Endothelial cell of umbilical vein (primary cell): ENCODE measurements around the gene SAMD4A. TPM values are rescaled to one million over a fixed set of nuclear protein-coding genes. Genes with fewer than 3 reads are reported as not detected.

Experiments
- BruUV-seq: library from RNA; stranded (reverse); fragments of 400-500 nt; replicated peaks from 2 replicates; lab custom pipeline; 2021; lab: Mats Ljungman, UMichigan
- CTCF ChIA-PET: fragments of 300-600, 350-600 bp; sonication (Branson Sonifier 250); formaldehyde crosslinking; loops from one replicate; lab custom pipeline; 2021; ENCODE audit warnings: antibody characterized with exemption, inconsistent platforms; lab: Charles Lee
- POLR2A ChIA-PET: fragments of 300-600, 350-600 bp; sonication (Branson Sonifier 250); formaldehyde crosslinking; loops from one replicate; lab custom pipeline; 2021; ENCODE audit warnings: antibody characterized with exemption, inconsistent platforms; lab: Charles Lee
- DNase-seq: peaks from one replicate; pipeline ENCODE4 v3.0.0-alpha.2; 2011; ENCODE audit warnings: low read depth, low spot score
- FAIRE-seq: peaks from 2 replicates; lab custom pipeline; 2011; peaks lifted over from hg19 to GRCh38; lab: Jason Lieb, UNC
- H2AFZ ChIP-seq: 2 replicates; pipeline ENCODE4 v1.6.0; 2012; ENCODE audit warnings: low read depth, low read length, control low read depth, inconsistent platforms
- H3K27ac ChIP-seq: 2 replicates; pipeline ENCODE4 v1.5.1; 2011; ENCODE audit warnings: low read depth, mild to moderate bottlenecking, control low read depth, low read length, moderate library complexity; ENCODE audit not compliant: insufficient read depth
- H3K27me3 ChIP-seq, 2 experiments: 2 replicates each; pipeline versions ENCODE4 v1.6.0 to v1.6.1; 2011; ENCODE audit warnings: low read length in 2 of 2, mixed read lengths in 1 of 2; ENCODE audit not compliant: control insufficient read depth in 2 of 2, insufficient read depth in 2 of 2
- H3K36me3 ChIP-seq, 2 experiments: 2 replicates in 1 of 2; 3 replicates in 1 of 2; pipeline ENCODE4 v1.5.1; 2011; ENCODE audit warnings: low read length in 2 of 2, mild to moderate bottlenecking in 1 of 2, moderate library complexity in 1 of 2; ENCODE audit not compliant: control insufficient read depth in 2 of 2, insufficient read depth in 2 of 2; ENCODE audit errors: extremely low read depth in 1 of 2
- H3K4me1 ChIP-seq: 3 replicates; pipeline ENCODE4 v1.5.1; 2011; ENCODE audit warnings: mild to moderate bottlenecking, low read length; ENCODE audit not compliant: control insufficient read depth, insufficient read depth; ENCODE audit errors: extremely low read depth
- H3K4me2 ChIP-seq: 2 replicates; pipeline ENCODE4 v1.6.1; 2011; ENCODE audit warnings: low read length, control low read depth, mixed read lengths; ENCODE audit not compliant: insufficient read depth
- H3K4me3 ChIP-seq, 3 experiments: fragments of 200-600 bp in 1 of 3; sonication (generic), shearing (Covaris generic) in 1 of 3; replicated peaks in 1 of 3; 2 replicates each; pipeline ENCODE4 v1.5.1; 2011 to 2016; ENCODE audit warnings: control low read depth in 3 of 3, low read length in 3 of 3, mild to moderate bottlenecking in 2 of 3, inconsistent platforms in 1 of 3, low read depth in 1 of 3, moderate library complexity in 1 of 3; ENCODE audit not compliant: insufficient read depth in 1 of 3
- H3K79me2 ChIP-seq: 2 replicates; pipeline ENCODE4 v1.6.0; 2012; ENCODE audit warnings: low read length, inconsistent platforms; ENCODE audit not compliant: control insufficient read depth, insufficient read depth
- H3K9ac ChIP-seq: replicated peaks from 2 replicates; pipeline ENCODE3; 2011; ENCODE audit warnings: low read length, control low read depth; ENCODE audit not compliant: insufficient read depth; ENCODE audit errors: extremely low read depth
- H3K9me1 ChIP-seq: replicated peaks from 3 replicates; pipeline ENCODE4 v1.6.0; 2011; ENCODE audit warnings: mild to moderate bottlenecking, low read length; ENCODE audit not compliant: control insufficient read depth, insufficient read depth; ENCODE audit errors: extremely low read depth
- H3K9me3 ChIP-seq: replicated peaks from 2 replicates; pipeline ENCODE4 v1.5.1; 2012; ENCODE audit warnings: low read length, inconsistent platforms; ENCODE audit not compliant: control insufficient read depth, insufficient read depth
- H4K20me1 ChIP-seq: replicated peaks from 2 replicates; pipeline ENCODE3; 2011; ENCODE audit warnings: mild to moderate bottlenecking, low read length; ENCODE audit not compliant: control insufficient read depth, insufficient read depth; ENCODE audit errors: extremely low read depth
- CTCF ChIP-seq, 2 donors: IDR thresholded peaks; 1 replicate in 1 of 2; 2 replicates in 1 of 2; pipeline ENCODE4 v1.5.1; 2011; ENCODE audit warnings: low read length in 2 of 2, mild to moderate bottlenecking in 2 of 2, moderate library complexity in 2 of 2, control low read depth in 1 of 2, inconsistent platforms in 1 of 2, low read depth in 1 of 2; ENCODE audit not compliant: insufficient read depth in 1 of 2; ENCODE audit errors: extremely low read depth in 1 of 2
- EZH2 ChIP-seq: IDR thresholded peaks from 2 replicates; pipeline ENCODE4 v1.6.1; 2012; ENCODE audit warnings: borderline replicate concordance, low read depth, mild to moderate bottlenecking, moderate library complexity, low read length, inconsistent platforms; ENCODE audit not compliant: severe bottlenecking
- FOS ChIP-seq: IDR thresholded peaks from 2 replicates; pipeline ENCODE4 v1.6.1; 2011; ENCODE audit warnings: mild to moderate bottlenecking, low read length, moderate library complexity, borderline replicate concordance; ENCODE audit not compliant: insufficient read depth
- GATA2 ChIP-seq: IDR thresholded peaks from 2 replicates; pipeline ENCODE4 v1.7.0; 2011; ENCODE audit warnings: low read depth, mild to moderate bottlenecking, moderate library complexity, mixed read lengths, low read length; ENCODE audit not compliant: insufficient read length, insufficient read depth
- JUN ChIP-seq: IDR thresholded peaks from 2 replicates; pipeline ENCODE4 v1.6.1; 2011; ENCODE audit warnings: borderline replicate concordance, low read depth; ENCODE audit not compliant: insufficient read length, insufficient read depth
- MAX ChIP-seq: IDR thresholded peaks from 2 replicates; pipeline ENCODE4 v1.6.1; 2011; ENCODE audit not compliant: insufficient read depth, insufficient read length
- MYC ChIP-seq: IDR thresholded peaks from one replicate; pipeline ENCODE4 v1.6.1; 2011; ENCODE audit warnings: mild to moderate bottlenecking, low read depth, low read length
- POLR2A ChIP-seq: IDR thresholded peaks from 2 replicates; pipeline ENCODE4 v1.6.1; 2012; ENCODE audit warnings: low read depth, mild to moderate bottlenecking, control low read depth, low read length
- POLR2AphosphoS5 ChIP-seq: IDR thresholded peaks from 2 replicates; pipeline ENCODE4 v1.6.1; 2012; ENCODE audit warnings: low read depth, mild to moderate bottlenecking, control low read depth, low read length, moderate library complexity; ENCODE audit not compliant: insufficient read depth
- dilution Hi-C: fragments of 300-500 bp; cut with MboI; formaldehyde crosslinking; loops from one replicate; pipeline ENCODE4 v1.15.0; 2019; ENCODE audit warnings: low sequenced_read_pairs; ENCODE audit not compliant: extremely low pct_ligation_motif_present
- intact Hi-C: fragments of 100-400 bp; cut with micrococcal nuclease; formaldehyde crosslinking; loops from one replicate; pipeline ENCODE4 v1.10.0; 2022
- polyA plus RNA-seq, 4 experiments: library from polyadenylated mRNA; depleted of rRNA in 3 of 4; stranded (reverse) in 3 of 4; unstranded in 1 of 4; fragments of >200 nt; gene quantifications; 2 replicates each; pipeline versions ENCODE4 v1.2.1 to v1.2.3, GENCODE V29; 2011 to 2012; ENCODE audit warnings: missing spikeins in 1 of 4
- total RNA-seq: library from RNA; stranded (reverse); gene quantifications from 2 replicates; pipeline ENCODE4 v1.2.3, GENCODE V29; 2021

Gene SAMD4A
- total and polyA plus RNA-seq, 2 donors (not counting 3 experiments of a cell fraction or from before 2014, with no cell fraction given) = 37.7 to 95.3 TPM

- Histone ChIP-seq H3K9me1 (no peaks in the 10 kb centered on the region), H3K4me2 (no peak overlapping the region), H3K79me2 (peaks cover 72% of the 10 kb centered on the region), H3K9me3 (no peaks in the 10 kb centered on the region), H3K4me1 (peaks cover 33% of the 10 kb centered on the region), H2AFZ (no peak overlapping the region), H3K9ac (no peak overlapping the region), H3K27ac (no peak overlapping the region), H3K27me3 (no peaks in the 10 kb centered on the region), H3K4me3 (no peak overlapping the region), H3K36me3 (no peaks in the 10 kb centered on the region), H4K20me1 (no peaks in the 10 kb centered on the region)
- BruUV-seq = no TSS peak
- CTCF ChIA-PET = interaction anchor here (1.1 kb wide), 1 partner anchor 31 kb away, joined by 3 read pairs; no protein-coding TSS in a partner anchor
- dilution Hi-C loops = no loop called here
- intact Hi-C loops = no loop called here
- DNase-seq (no peak), FAIRE-seq (no peak)
- TF ChIP-seq MAX = no peak
- TF ChIP-seq EZH2 = no peak
- no peak for TF ChIP-seq FOS
- TF ChIP-seq POLR2AphosphoS5 = no peak
- no peak for TF ChIP-seq JUN
- TF ChIP-seq GATA2 = no peak
- no peak for TF ChIP-seq MYC
- no peak for TF ChIP-seq POLR2A
- TF ChIP-seq CTCF (IDR thresholded peaks at IDR 0.05; ENCODE audit: extremely low read depth in 1 of 2, insufficient read depth in 1 of 2, low read depth in 1 of 2, low read length in 2 of 2) = no peak
- POLR2A ChIA-PET = no interaction called here
Observed at GRCh38 chr14:54646626-54647025, 79.7 kb downstream of the SAMD4A start.
